ENCODE data around the gene LMNB1.
"Not testable (repeated sequence)": the region's sequence is repeated elsewhere in the genome, so short reads cannot be mapped to it uniquely, and the experiment has no call there.

Gene LMNB1

GRCh38 chr5:126826619-126827215, 49.8 kb downstream of the LMNB1 start:
- DNase-seq (ENCODE audit: low spot score), result no peak

GRCh38 chr5:126829098-126829497, 52.2 kb downstream of the LMNB1 start:
- no peak for DNase-seq (ENCODE audit: low spot score)

GRCh38 chr5:126830061-126830460, 53.1 kb downstream of the LMNB1 start:
- DNase-seq (ENCODE audit: low spot score), result no peak

GRCh38 chr5:126831156-126831555, 54.2 kb downstream of the LMNB1 start:
- no peak for DNase-seq (ENCODE audit: low spot score)

- DNase-seq (ENCODE audit: low spot score), result no peak
These were observed 59.8 kb downstream of the LMNB1 start for GRCh38 chr5:126836778-126837177.

GRCh38 chr5:126837242-126837641, 60.3 kb downstream of the LMNB1 start:
- DNase-seq (ENCODE audit: low spot score), result no peak

GRCh38 chr5:126837906-126838539, 61.1 kb downstream of the LMNB1 start:
- DNase-seq (ENCODE audit: low spot score), result peak; percentile 30

GRCh38 chr5:126839407-126839806, 62.5 kb downstream of the LMNB1 start:
- DNase-seq (ENCODE audit: low spot score), result not testable (repeated sequence)

- not testable (repeated sequence) for DNase-seq (ENCODE audit: low spot score)
These were observed 66.4 kb downstream of the LMNB1 start for GRCh38 chr5:126843375-126843774.

- DNase-seq (ENCODE audit: low spot score), result peak; percentile 21
These were observed 68.6 kb downstream of the LMNB1 start for GRCh38 chr5:126845470-126846070.

- DNase-seq (ENCODE audit: low spot score), result no peak
These were observed 69.4 kb downstream of the LMNB1 start for GRCh38 chr5:126846344-126846743.

GRCh38 chr5:126846744-126847455, 70.0 kb downstream of the LMNB1 start:
- DNase-seq (ENCODE audit: low spot score), result no peak

GRCh38 chr5:126847456-126847820, 70.5 kb downstream of the LMNB1 start:
- DNase-seq (ENCODE audit: low spot score), result no peak

GRCh38 chr5:126847826-126848251, 70.9 kb downstream of the LMNB1 start:
- DNase-seq (ENCODE audit: low spot score), result no peak

GRCh38 chr5:126848253-126848652, 71.3 kb downstream of the LMNB1 start:
- no peak for DNase-seq (ENCODE audit: low spot score)

GRCh38 chr5:126849101-126849678, 72.3 kb downstream of the LMNB1 start:
- DNase-seq (ENCODE audit: low spot score), result no peak

GRCh38 chr5:126851501-126852011, 74.6 kb downstream of the LMNB1 start:
- no peak for DNase-seq (ENCODE audit: low spot score)

GRCh38 chr5:126852091-126852571, 75.2 kb downstream of the LMNB1 start:
- DNase-seq (ENCODE audit: low spot score), result no peak

- no peak for DNase-seq (ENCODE audit: low spot score)
These were observed 75.9 kb downstream of the LMNB1 start for GRCh38 chr5:126852841-126853271.

- not testable (repeated sequence) for DNase-seq (ENCODE audit: low spot score)
These were observed 76.8 kb downstream of the LMNB1 start for GRCh38 chr5:126853541-126854307.

GRCh38 chr5:126854526-126855110, 77.7 kb downstream of the LMNB1 start:
- DNase-seq (ENCODE audit: low spot score), result no peak

Measured in Ammon's horn (tissue), 1 donor.